Astrocyte (in vitro differentiated cells and primary cell): ENCODE measurements around the gene RNU7-1. TPM values are rescaled to one million over a fixed set of nuclear protein-coding genes. Genes with fewer than 3 reads are reported as not detected.
A peak's percentile ranks its signal among the peaks of the same experiment; 100 is the strongest.

Experiments used
- DNase-seq: peaks from one replicate; pipeline ENCODE4 v3.0.0-alpha.2; 2010; ENCODE audit warnings: low read depth
- FAIRE-seq: peaks from 2 replicates; lab custom pipeline; 2011; peaks lifted over from hg19 to GRCh38; lab: Jason Lieb, UNC
- H2AFZ ChIP-seq: 2 replicates; pipeline ENCODE4 v1.6.0; 2012; ENCODE audit warnings: low read depth, low read length, inconsistent platforms
- H3K27ac ChIP-seq: 2 replicates; pipeline ENCODE4 v1.5.1; 2011; ENCODE audit warnings: low read depth, low read length, inconsistent platforms
- H3K27me3 ChIP-seq: 2 replicates; pipeline ENCODE4 v1.6.0; 2011; ENCODE audit warnings: low read length, inconsistent platforms; ENCODE audit not compliant: insufficient read depth
- H3K36me3 ChIP-seq: 2 replicates; pipeline ENCODE4 v1.5.1; 2011; ENCODE audit warnings: low read length, inconsistent platforms; ENCODE audit not compliant: insufficient read depth
- H3K4me1 ChIP-seq: 2 replicates; pipeline ENCODE4 v1.5.1; 2011; ENCODE audit warnings: low read length, inconsistent platforms; ENCODE audit not compliant: insufficient read depth
- H3K4me2 ChIP-seq: 2 replicates; pipeline ENCODE4 v1.6.0; 2012; ENCODE audit warnings: low read length, inconsistent platforms
- H3K4me3 ChIP-seq: 2 replicates; pipeline ENCODE4 v1.5.1; 2011; ENCODE audit warnings: low read depth, mild to moderate bottlenecking, low read length, inconsistent platforms; ENCODE audit not compliant: insufficient read depth
- H3K79me2 ChIP-seq: 2 replicates; pipeline ENCODE4 v1.6.0; 2012; ENCODE audit warnings: mild to moderate bottlenecking, low read length, inconsistent platforms; ENCODE audit not compliant: insufficient read depth
- H3K9ac ChIP-seq: 2 replicates; pipeline ENCODE4 v1.6.0; 2012; ENCODE audit warnings: mild to moderate bottlenecking, low read length, inconsistent platforms
- H3K9me3 ChIP-seq: 2 replicates; pipeline ENCODE4 v1.5.1; 2012; ENCODE audit warnings: low read depth, mild to moderate bottlenecking, low read length, inconsistent platforms; ENCODE audit not compliant: insufficient read depth
- H4K20me1 ChIP-seq: 2 replicates; pipeline ENCODE4 v1.6.0; 2012; ENCODE audit warnings: low read length, inconsistent platforms; ENCODE audit not compliant: insufficient read depth
- H3K27ac Mint-ChIP-seq: one replicate; pipeline ENCODE4 v1.8.0; 2021; ENCODE audit warnings: mild to moderate bottlenecking, mixed read lengths; ENCODE audit not compliant: unreplicated experiment
- H3K27me3 Mint-ChIP-seq: one replicate; pipeline ENCODE4 v1.8.0; 2021; ENCODE audit warnings: low read depth, mixed read lengths; ENCODE audit not compliant: unreplicated experiment
- H3K36me3 Mint-ChIP-seq: one replicate; pipeline ENCODE4 v1.8.0; 2021; ENCODE audit warnings: low read depth, mixed read lengths; ENCODE audit not compliant: unreplicated experiment
- H3K4me1 Mint-ChIP-seq: one replicate; pipeline ENCODE4 v1.8.0; 2021; ENCODE audit warnings: low read depth, mixed read lengths; ENCODE audit not compliant: unreplicated experiment
- H3K4me3 Mint-ChIP-seq: one replicate; pipeline ENCODE4 v1.8.0; 2021; ENCODE audit warnings: mild to moderate bottlenecking, moderate library complexity, mixed read lengths; ENCODE audit not compliant: unreplicated experiment
- H3K9me3 Mint-ChIP-seq: one replicate; pipeline ENCODE4 v1.8.0; 2021; ENCODE audit warnings: mild to moderate bottlenecking, mixed read lengths; ENCODE audit not compliant: unreplicated experiment
- CTCF ChIP-seq: IDR thresholded peaks from 2 replicates; pipeline ENCODE4 v1.5.1; 2011; ENCODE audit warnings: low read depth, mild to moderate bottlenecking, inconsistent platforms, low read length, moderate library complexity; ENCODE audit not compliant: insufficient read depth
- EZH2 ChIP-seq: IDR thresholded peaks from 2 replicates; pipeline ENCODE4 v1.6.1; 2012; ENCODE audit warnings: mild to moderate bottlenecking, low read length, inconsistent platforms; ENCODE audit not compliant: insufficient read depth
- total RNA-seq: library from RNA; stranded (reverse); gene quantifications from 2 replicates; pipeline ENCODE4 v1.2.1, GENCODE V29; 2021

RNU7-1 gene
- total RNA-seq, 1 donor from 2014 or later = not detected

GRCh38 chr12:6965026-6965661 lies 21.5 kb downstream of the RNU7-1 start:
- FAIRE-seq (no peak), DNase-seq (peak; percentile 55)
- no peak overlapping the region for H3K4me3 ChIP-seq
- Mint-ChIP-seq H3K27me3 (no peaks in the 10 kb centered on the region), H3K4me3 (peak overlapping the region; percentile 20), H3K9me3 (no peaks in the 10 kb centered on the region), H3K36me3 (peaks cover 12% of the 10 kb centered on the region), H3K4me1 (peaks cover 22% of the 10 kb centered on the region), H3K27ac (peak overlapping the region; percentile 72)
- H3K9ac ChIP-seq = peak overlapping the region; percentile 41
- TF ChIP-seq CTCF (peak; percentile 81), EZH2 (no peak)
- H3K9me3 ChIP-seq = no peaks in the 10 kb centered on the region
- H3K27ac ChIP-seq = no peak overlapping the region
- no peak overlapping the region for H2AFZ ChIP-seq
- peaks cover 25% of the 10 kb centered on the region for H3K4me1 ChIP-seq
- H3K36me3 ChIP-seq = peaks cover 29% of the 10 kb centered on the region
- peaks cover 32% of the 10 kb centered on the region for H3K79me2 ChIP-seq
- H3K27me3 ChIP-seq = no peaks in the 10 kb centered on the region
- peaks cover 7% of the 10 kb centered on the region for H4K20me1 ChIP-seq
- H3K4me2 ChIP-seq = no peak overlapping the region

GRCh38 chr12:6965714-6966113 lies 22.1 kb downstream of the RNU7-1 start:
- H3K4me1 Mint-ChIP-seq = peaks cover 19% of the 10 kb centered on the region
- FAIRE-seq (no peak), DNase-seq (no peak)
- peak overlapping the region; percentile 20 for H3K4me3 Mint-ChIP-seq
- Histone ChIP-seq H3K27me3 (no peaks in the 10 kb centered on the region), H4K20me1 (peaks cover 7% of the 10 kb centered on the region), H2AFZ (no peak overlapping the region), H3K36me3 (peaks cover 29% of the 10 kb centered on the region), H3K9me3 (no peaks in the 10 kb centered on the region), H3K4me1 (peaks cover 25% of the 10 kb centered on the region), H3K4me3 (no peak overlapping the region), H3K79me2 (peaks cover 36% of the 10 kb centered on the region), H3K27ac (no peak overlapping the region), H3K9ac (no peak overlapping the region), H3K4me2 (no peak overlapping the region)
- peaks cover 12% of the 10 kb centered on the region for H3K36me3 Mint-ChIP-seq
- no peaks in the 10 kb centered on the region for H3K9me3 Mint-ChIP-seq
- no peaks in the 10 kb centered on the region for H3K27me3 Mint-ChIP-seq
- TF ChIP-seq CTCF = no peak
- TF ChIP-seq EZH2 = no peak
- peak overlapping the region; percentile 72 for H3K27ac Mint-ChIP-seq

- TF ChIP-seq EZH2 (no peak), CTCF (no peak)
- H3K27me3 ChIP-seq = no peaks in the 10 kb centered on the region
- H3K4me1 Mint-ChIP-seq = peaks cover 19% of the 10 kb centered on the region
- no peak overlapping the region for H3K4me3 ChIP-seq
- no peaks in the 10 kb centered on the region for H3K27me3 Mint-ChIP-seq
- no peak overlapping the region for H3K9ac ChIP-seq
- H3K27ac Mint-ChIP-seq = no peak overlapping the region
- H3K4me3 Mint-ChIP-seq = no peak overlapping the region
- H3K4me2 ChIP-seq = no peak overlapping the region
- peaks cover 12% of the 10 kb centered on the region for H3K36me3 Mint-ChIP-seq
- no peaks in the 10 kb centered on the region for H3K9me3 ChIP-seq
- peaks cover 7% of the 10 kb centered on the region for H4K20me1 ChIP-seq
- no peaks in the 10 kb centered on the region for H3K9me3 Mint-ChIP-seq
- no peak for DNase-seq
- peaks cover 42% of the 10 kb centered on the region for H3K79me2 ChIP-seq
- H3K27ac ChIP-seq = no peak overlapping the region
- H3K36me3 ChIP-seq = peaks cover 29% of the 10 kb centered on the region
- peaks cover 22% of the 10 kb centered on the region for H3K4me1 ChIP-seq
- no peak overlapping the region for H2AFZ ChIP-seq
- no peak for FAIRE-seq
Observed at GRCh38 chr12:6966351-6966750, 22.7 kb downstream of the RNU7-1 start.
